Stimulated activated CD4-positive, alpha-beta T cell treated with anti-CD3 and anti-CD28 coated beads, Interleukin-4, amount 100 ng/mL, for 4 hours (primary cell): ENCODE results near the gene P2RX7.
"Not testable (repeated sequence)": the region's sequence is repeated elsewhere in the genome, so short reads cannot be mapped to it uniquely, and the experiment has no call there.

ENCODE experiments used
- DNase-seq, 2 experiments: peaks; one replicate each; pipeline ENCODE4 v3.0.0-alpha.2; 2020

Gene P2RX7

DNA sequence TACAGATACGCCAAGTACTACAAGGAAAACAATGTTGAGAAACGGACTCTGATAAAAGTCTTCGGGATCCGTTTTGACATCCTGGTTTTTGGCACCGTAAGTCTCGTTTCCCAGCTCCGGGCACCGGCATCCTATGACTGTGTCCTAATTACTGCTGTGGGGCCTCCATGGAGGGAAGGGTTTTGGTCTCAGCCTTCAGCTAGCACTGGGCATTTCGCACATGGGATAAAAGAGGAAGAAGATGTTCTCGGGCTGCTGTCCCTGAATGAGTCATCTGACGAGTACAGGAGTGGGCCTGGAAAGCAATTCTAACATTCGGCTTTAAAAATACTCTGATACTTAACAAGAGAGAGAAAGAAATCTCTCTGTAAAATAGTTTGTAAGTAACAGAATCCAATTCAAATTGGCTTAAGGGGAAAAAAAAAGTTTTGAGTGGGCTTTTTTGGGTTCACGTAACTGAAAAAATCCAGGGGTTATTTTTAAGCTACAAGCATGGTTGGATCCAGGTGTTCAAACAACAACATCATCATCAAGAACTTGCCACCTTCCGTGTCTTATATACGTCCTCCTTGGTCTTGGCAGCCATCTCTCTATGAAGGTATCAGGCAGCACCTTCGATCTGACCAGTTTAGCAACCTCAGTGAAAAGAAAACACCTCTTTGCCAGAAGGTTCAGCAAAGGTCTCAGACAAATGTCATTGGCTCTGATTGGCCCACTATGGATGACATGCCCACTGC is 42.9 kb downstream of the P2RX7 start:
- DNase-seq = no peak

- no peak for DNase-seq
Observed at GRCh38 chr12:121176826-121177529, 44.3 kb downstream of the P2RX7 start.

DNA sequence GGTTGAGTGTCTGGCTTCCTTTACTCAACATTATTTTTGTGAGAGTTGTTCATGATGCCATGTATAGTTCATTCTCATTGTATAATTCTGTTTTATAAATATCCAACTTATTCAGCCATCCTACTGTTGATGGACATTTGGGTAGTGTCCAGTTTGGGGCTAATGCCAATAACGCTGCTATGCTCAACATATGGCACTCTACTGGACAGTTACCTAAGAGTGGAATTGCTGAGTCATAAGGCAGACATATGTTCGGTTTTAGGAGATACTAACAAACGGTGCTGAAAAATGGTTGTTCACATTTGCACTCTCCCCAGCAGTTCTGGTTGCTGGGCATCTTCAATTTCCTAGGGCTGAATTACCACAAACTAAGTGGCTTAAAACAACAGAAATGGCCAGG is 48.5 kb downstream of the P2RX7 start:
- DNase-seq = no peak

- DNase-seq = no peak
Observed at GRCh38 chr12:121182222-121182893, 49.7 kb downstream of the P2RX7 start.

- DNase-seq = no peak
Observed at GRCh38 chr12:121184425-121184824, 51.7 kb downstream of the P2RX7 start.

- DNase-seq = no peak
Observed at GRCh38 chr12:121184984-121185889, 52.6 kb downstream of the P2RX7 start.

DNA sequence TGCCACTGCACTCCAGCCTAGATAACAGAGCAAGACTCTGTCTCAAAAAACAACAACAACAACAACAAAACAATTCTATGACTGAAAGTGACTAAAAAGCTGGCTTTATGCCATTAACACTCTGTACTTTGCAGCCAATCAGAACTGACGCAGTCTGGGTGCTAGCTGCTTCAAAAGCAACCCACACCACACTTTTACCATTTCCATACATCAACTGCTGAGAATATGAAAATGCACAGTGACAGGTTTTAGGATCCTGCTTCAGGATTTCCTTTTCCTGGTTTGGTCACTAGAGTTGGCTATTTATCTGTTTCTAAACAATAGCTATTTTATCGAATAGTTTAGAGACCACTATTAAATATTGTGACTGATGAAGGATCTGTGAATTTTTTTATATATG is 54.1 kb downstream of the P2RX7 start:
- DNase-seq = no peak

- no peak for DNase-seq
Observed at GRCh38 chr12:121187501-121187900, 54.8 kb downstream of the P2RX7 start.

DNA sequence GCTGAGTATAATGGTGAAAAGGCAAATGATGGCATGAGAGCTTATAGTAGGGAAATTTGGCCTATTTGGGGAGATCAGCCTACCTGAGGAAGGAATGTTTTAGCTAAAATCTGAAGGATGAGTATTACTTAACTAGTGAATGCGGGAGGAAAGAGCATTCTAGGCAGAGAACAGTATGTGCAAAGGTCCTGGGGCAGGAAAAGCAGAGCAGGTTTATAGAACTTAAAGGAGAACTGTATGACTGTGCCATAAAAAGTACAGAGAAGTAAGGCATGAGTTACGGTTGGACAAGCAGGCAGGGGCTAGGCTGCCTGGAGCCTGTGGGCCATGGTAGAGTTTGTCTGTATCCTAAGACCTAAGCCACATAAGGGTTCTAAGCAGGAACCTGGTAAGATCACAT is 55.6 kb downstream of the P2RX7 start:
- no peak for DNase-seq

- no peak for DNase-seq
Observed at GRCh38 chr12:121189131-121189530, 56.5 kb downstream of the P2RX7 start.

DNA sequence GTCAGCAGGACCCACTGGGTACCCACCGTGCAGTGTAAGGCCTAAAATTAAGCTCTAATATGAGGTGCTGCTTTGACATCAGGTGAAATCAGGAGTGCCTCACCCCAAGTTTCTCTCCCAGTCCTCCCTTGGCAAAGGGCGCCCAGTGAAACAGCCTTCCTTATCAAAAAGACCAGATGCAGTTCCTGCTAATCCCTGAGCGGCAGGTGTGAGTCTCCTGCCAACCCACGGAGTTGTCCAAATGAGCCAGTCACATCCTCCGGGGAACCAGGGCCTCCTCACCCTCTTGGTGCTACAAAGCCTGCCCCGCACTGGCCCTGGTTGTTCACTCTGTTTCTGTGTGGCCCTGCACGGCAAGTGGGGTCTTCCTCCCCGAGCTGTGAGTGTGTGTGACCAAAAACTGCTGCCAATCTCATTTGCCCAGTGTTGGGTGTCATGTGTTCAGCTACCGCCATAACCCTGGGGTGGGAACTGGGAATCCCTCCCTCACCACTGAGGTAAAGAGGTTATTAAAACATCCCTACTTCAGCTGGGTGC is 57.0 kb downstream of the P2RX7 start:
- no peak for DNase-seq

- no peak for DNase-seq
Observed at GRCh38 chr12:121190523-121191031, 57.9 kb downstream of the P2RX7 start.

DNA sequence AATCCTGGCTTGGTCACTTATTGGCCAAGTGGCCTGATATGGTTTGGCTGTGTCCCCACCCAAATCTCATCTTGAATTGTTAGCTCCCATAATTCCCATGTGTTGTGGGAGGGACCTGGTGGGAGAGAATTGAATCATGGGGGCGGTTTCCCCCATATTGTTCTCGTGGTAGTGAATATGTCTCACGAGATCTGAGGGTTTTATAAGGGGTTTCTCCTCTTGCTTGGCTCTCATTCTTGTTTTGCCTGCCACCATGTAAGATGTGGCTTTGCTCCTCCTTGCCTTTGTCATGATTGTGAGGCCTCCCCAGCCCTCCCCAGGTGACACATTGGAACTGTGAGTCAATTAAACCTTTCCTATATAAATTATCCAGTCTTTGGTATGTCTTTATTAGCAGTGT is 58.5 kb downstream of the P2RX7 start:
- no peak for DNase-seq

DNA sequence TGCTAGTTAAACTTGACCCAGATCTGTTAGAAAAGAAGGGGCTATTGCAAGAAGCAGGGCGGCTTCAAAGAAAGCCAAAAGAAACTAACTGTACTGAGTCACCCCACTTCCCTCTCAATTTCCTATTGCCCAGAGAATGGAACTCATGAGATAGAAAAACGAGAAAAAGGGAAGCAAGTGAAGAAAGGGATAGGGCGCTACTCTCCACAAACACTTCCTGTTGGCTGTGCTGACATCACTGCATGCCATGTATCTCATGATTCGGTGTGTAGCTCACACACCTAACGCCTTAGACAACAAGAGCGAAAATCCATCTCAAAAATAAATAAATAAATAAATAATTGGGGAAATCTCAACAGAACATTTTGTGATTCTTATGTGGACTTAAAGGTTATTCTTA is 64.2 kb downstream of the P2RX7 start:
- DNase-seq = no peak

- no peak for DNase-seq
Observed at GRCh38 chr12:121198949-121199348, 66.3 kb downstream of the P2RX7 start.

- DNase-seq = not testable (repeated sequence)
Observed at GRCh38 chr12:121201140-121201539, 68.5 kb downstream of the P2RX7 start.

GRCh38 chr12:121202407-121203355 is 70.0 kb downstream of the P2RX7 start:
- DNase-seq = no peak

- no peak for DNase-seq
Observed at GRCh38 chr12:121203482-121203881, 70.8 kb downstream of the P2RX7 start.

DNA sequence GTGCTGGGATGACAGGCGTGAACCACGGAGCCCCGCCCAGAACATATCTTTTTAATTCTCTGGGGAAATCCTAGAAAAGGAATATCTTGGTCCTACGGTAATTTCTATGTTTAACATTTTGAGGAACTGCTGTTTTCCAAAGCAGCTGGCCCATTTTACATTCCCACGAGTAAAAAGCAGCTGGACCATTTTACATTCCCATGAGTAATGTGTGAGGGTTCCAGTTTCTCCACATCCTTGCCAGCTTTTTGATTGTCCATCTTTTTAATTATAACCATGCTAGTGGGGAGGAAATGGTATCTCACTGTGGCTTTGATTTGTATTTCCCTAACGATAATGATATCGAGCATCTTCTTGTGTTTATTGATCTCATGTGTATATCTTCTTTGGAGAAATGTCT is 72.8 kb downstream of the P2RX7 start:
- no peak for DNase-seq

DNA sequence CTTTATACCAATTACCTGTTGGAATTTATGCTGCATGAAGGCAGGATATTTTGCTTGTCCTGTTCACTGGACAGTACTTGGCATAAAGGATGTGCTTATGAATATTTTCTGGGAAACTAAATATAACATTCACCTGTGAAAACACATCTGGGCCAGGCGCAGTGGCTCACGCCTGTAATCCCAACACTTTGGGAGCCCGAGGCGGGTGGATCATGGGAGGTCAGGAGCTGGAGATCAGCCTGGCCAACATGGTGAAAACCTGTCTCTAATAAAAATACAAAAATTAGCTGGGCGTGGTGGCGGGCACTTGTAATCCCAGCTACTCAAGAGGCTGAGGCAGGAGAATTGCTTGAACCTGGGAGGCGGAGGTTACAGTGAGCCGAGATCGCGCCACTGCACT is 75.9 kb downstream of the P2RX7 start:
- DNase-seq = not testable (repeated sequence)

DNA sequence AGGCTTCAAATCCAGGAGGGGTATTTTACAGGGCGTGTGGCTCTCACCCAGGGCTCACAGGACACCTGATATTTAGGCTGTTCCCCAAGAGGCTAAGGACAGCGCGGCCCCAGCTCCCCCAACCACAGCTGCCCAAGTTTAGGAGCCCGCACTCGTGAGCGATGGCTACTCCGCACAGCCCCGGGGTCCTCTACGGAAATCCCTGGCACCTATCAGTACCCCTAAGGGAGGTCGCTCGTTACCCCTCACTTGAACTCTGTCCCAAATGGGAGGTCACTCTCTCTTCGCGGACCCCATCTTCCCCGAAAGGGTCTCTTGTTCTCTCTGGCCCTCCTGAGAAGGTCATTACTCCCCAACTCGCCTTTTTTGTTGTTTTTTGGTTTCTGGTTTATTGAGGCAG is 76.5 kb downstream of the P2RX7 start:
- DNase-seq = no peak
